ENCODE measurements around the gene DNMT3B.

DNA sequence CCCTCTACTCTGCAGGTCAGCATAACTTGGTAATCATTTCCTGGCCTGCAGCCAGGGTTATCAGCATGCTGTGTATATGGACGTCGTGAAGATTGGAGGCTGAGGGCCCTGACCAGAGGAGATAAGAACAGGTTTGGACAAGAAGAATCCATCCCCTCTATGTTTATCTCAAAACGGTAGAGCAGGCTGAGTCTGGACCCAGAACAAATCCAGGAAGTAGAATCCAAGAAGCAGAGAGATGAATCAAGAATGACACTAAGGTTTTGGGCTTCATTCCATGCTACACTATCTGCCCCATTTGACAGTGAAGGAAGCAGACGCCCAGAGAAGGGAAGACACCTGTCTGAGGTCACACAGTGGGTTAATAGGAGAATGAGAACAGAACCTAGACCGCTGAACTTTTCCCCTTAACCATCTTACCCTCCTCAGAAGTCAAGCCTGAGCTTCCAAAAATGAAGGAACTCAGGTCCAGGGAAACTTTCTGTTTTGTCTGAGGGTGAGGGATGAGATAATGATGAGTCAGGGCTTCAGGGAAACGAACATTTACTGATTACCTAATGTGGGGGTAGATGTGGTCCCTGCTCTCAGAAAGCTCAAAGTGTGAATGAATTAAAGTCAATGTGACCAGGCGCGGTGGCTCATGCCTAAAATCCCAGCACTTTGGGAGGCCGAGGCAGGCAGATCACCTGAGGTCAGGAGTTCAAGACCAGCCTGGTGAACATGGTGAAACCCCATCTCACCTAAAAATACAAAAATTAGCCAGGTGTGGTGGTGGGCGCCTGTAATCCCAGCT lies 9.5 kb upstream of the DNMT3B start:
- TF ChIP-seq POLR2A (IDR thresholded peaks at IDR 0.05): no peak
- TF ChIP-seq, protein P1, sequence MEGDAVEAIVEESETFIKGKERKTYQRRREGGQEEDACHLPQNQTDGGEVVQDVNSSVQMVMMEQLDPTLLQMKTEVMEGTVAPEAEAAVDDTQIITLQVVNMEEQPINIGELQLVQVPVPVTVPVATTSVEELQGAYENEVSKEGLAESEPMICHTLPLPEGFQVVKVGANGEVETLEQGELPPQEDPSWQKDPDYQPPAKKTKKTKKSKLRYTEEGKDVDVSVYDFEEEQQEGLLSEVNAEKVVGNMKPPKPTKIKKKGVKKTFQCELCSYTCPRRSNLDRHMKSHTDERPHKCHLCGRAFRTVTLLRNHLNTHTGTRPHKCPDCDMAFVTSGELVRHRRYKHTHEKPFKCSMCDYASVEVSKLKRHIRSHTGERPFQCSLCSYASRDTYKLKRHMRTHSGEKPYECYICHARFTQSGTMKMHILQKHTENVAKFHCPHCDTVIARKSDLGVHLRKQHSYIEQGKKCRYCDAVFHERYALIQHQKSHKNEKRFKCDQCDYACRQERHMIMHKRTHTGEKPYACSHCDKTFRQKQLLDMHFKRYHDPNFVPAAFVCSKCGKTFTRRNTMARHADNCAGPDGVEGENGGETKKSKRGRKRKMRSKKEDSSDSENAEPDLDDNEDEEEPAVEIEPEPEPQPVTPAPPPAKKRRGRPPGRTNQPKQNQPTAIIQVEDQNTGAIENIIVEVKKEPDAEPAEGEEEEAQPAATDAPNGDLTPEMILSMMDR (IDR thresholded peaks at IDR 0.05): no peak

Data from thyroid gland (tissue), 4 donors.